ENCODE data around the gene ASAP2. TPM values are rescaled to one million over a fixed set of nuclear protein-coding genes. Genes with fewer than 3 reads are reported as not detected.

The ASAP2 gene
- total and polyA plus RNA-seq, 9 of the 15 experiments (the other 6 are each of a cell fraction or from before 2014, with no cell fraction given), result 0.06 to 4.3 (median 3.1) TPM

GRCh38 chr2:9423100-9423921 is 216.7 kb downstream of the ASAP2 start, which contains the start of the genes CPSF3 and ITGB1BP1 (continued):
- TF ChIP-seq ATF6 (CRISPR knock-in tag; IDR thresholded peaks at IDR 0.05) (peak; percentile 43; the same call in 1 of the 2 replicates), MYC (IDR thresholded peaks at IDR 0.05; ENCODE audit: low read depth, low read length) (peak; percentile 59; the same call in 1 of the 2 replicates), MYC (CRISPR knock-in tag; IDR thresholded peaks at IDR 0.05; ENCODE audit: borderline replicate concordance, low read depth) (peak; percentile 42; the same call in 1 of the 2 replicates), HCFC1 (IDR thresholded peaks at IDR 0.05; ENCODE audit: low read depth, low read length) (peak; percentile 47), HDAC1 (IDR thresholded peaks at IDR 0.05) (peak in 1 of 2 experiments; percentile 83; a peak in 2 of 4 replicates), NEUROD1 (IDR thresholded peaks at IDR 0.05; ENCODE audit: borderline replicate concordance, low read depth, low read length, partially characterized antibody) (peak; percentile 98), E2F1 (CRISPR knock-in tag; IDR thresholded peaks at IDR 0.05) (peak; percentile 98), SAFB (IDR thresholded peaks at IDR 0.05; ENCODE audit: borderline replicate concordance, low read depth, low read length) (peak; percentile 87), FOSL1 (tag; conservative IDR thresholded peaks at IDR 0.05) (0 out of 2 replicates have a peak, but pooled peaks have one; percentile 42), SP1 (CRISPR knock-in tag; IDR thresholded peaks at IDR 0.05) (peak; percentile 92), SAFB2 (IDR thresholded peaks at IDR 0.05; ENCODE audit: borderline replicate concordance, low read depth, low read length, severe bottlenecking) (no peak), NONO (IDR thresholded peaks at IDR 0.05; ENCODE audit: low read depth in 2 of 2, low read length in 1 of 2) (peak; percentile 55 to 94; a peak in 3 of 4 replicates), MTA1 (IDR thresholded peaks at IDR 0.05; ENCODE audit: borderline replicate concordance) (peak; percentile 67; the same call in 1 of the 2 replicates), ZFX (CRISPR knock-in tag; IDR thresholded peaks at IDR 0.05) (peak; percentile 93), IRF2 (CRISPR knock-in tag; IDR thresholded peaks at IDR 0.05) (no peak), BRF1 (IDR thresholded peaks at IDR 0.05; ENCODE audit: borderline replicate concordance, extremely low read depth, insufficient read length) (no peak), ZNF384 (IDR thresholded peaks at IDR 0.05; ENCODE audit: low read depth, low read length) (no peak), POLR2G (IDR thresholded peaks at IDR 0.05; ENCODE audit: low read depth, low read length) (peak; percentile 83), RCOR1 (IDR thresholded peaks at IDR 0.05; ENCODE audit: borderline replicate concordance in 1 of 2, low read depth in 2 of 2, low read length in 2 of 2) (peak in 1 of 2 experiments; percentile 53; a peak in 1 of 4 replicates), CEBPB (tag; IDR thresholded peaks at IDR 0.05) (no peak), NFRKB (IDR thresholded peaks at IDR 0.05; ENCODE audit: low read depth) (peak; percentile 56; the same call in 1 of the 2 replicates), KLF6 (CRISPR knock-in tag; IDR thresholded peaks at IDR 0.05; ENCODE audit: borderline replicate concordance) (peak; percentile 37; the same call in 1 of the 2 replicates), ZBTB1 (CRISPR knock-in tag; IDR thresholded peaks at IDR 0.05; ENCODE audit: borderline replicate concordance, low read depth) (peak; percentile 19; the same call in 1 of the 2 replicates), PRPF4 (IDR thresholded peaks at IDR 0.05; ENCODE audit: insufficient read depth, low read depth, low read length, poor library complexity, severe bottlenecking) (no peak), ZSCAN32 (CRISPR knock-in tag; IDR thresholded peaks at IDR 0.05) (0 out of 2 replicates have a peak, but pooled peaks have one; percentile 16)
